K562 (cell line): ENCODE measurements around the gene RING1. TPM values are rescaled to one million over a fixed set of nuclear protein-coding genes. Genes with fewer than 3 reads are reported as not detected.
A peak's percentile ranks its signal among the peaks of the same experiment; 100 is the strongest.

Experiments
- ATAC-seq: fragments of 200-7000 bp; cut with Tn5 transposase; 3 replicates; pipeline ENCODE4 v1.9.1; 2020; ENCODE audit warnings: moderate library complexity
- BruUV-seq: library from RNA; stranded (reverse); fragments of 400-500 nt; replicated peaks from 2 replicates; lab custom pipeline; 2021; lab: Mats Ljungman, UMichigan
- CTCF ChIA-PET: fragments of 300-600 bp; formaldehyde crosslinking; extraction: SDS; loops from one replicate; lab custom pipeline; 2021; ENCODE audit warnings: low intra/inter-chr PET ratio; lab: Yijun Ruan, JAX
- POLR2A ChIA-PET: fragments of 300-600, 350-650 bp; sonication (Branson Sonifier 250); formaldehyde crosslinking; extraction: SDS; loops from one replicate; lab custom pipeline; 2021; ENCODE audit warnings: antibody characterized with exemption, inconsistent platforms; lab: Yijun Ruan, JAX
- DNase-seq, 4 experiments: peaks; one replicate each; pipeline versions ENCODE4 v3.0.0 to v3.0.0-alpha.2; 2011 to 2018; ENCODE audit warnings: low spot score in 3 of 4, mixed read lengths in 3 of 4; ENCODE audit errors: extremely low read depth in 1 of 4
- FAIRE-seq: peaks from 2 replicates; lab custom pipeline; 2011; peaks lifted over from hg19 to GRCh38; lab: Jason Lieb, UNC
- H2AFZ ChIP-seq: 2 replicates; pipeline ENCODE4 v1.6.0; 2011; ENCODE audit warnings: low read depth, low read length, control low read depth, inconsistent platforms
- H3K27ac ChIP-seq: fragments of 200-600 bp; 3 replicates; pipeline ENCODE4 v1.8.0; 2011; ENCODE audit warnings: low read depth, mild to moderate bottlenecking, control low read depth, inconsistent platforms, low read length, moderate library complexity, mixed read lengths; ENCODE audit errors: extremely low read depth
- H3K27me3 ChIP-seq, 2 experiments: fragments of 300-600 bp in 1 of 2; 2 replicates in 1 of 2; 3 replicates in 1 of 2; pipeline versions ENCODE4 v1.6.0 to v1.8.0; 2011; ENCODE audit warnings: inconsistent platforms in 2 of 2, low read length in 2 of 2, mild to moderate bottlenecking in 1 of 2, mixed read lengths in 1 of 2, moderate library complexity in 1 of 2; ENCODE audit not compliant: control insufficient read depth in 2 of 2, insufficient read depth in 2 of 2
- H3K36me3 ChIP-seq: fragments of 300-600 bp; 3 replicates; pipeline ENCODE4 v1.8.0; 2011; ENCODE audit warnings: mild to moderate bottlenecking, low read length, inconsistent platforms; ENCODE audit not compliant: control insufficient read depth, insufficient read depth
- H3K4me1 ChIP-seq, 2 experiments: fragments of 200-600 bp in 1 of 2; replicated peaks in 1 of 2; 2 replicates in 1 of 2; 3 replicates in 1 of 2; pipeline versions ENCODE4 v1.5.1 to v1.8.0; 2011; ENCODE audit warnings: inconsistent platforms in 2 of 2, low read length in 2 of 2, mild to moderate bottlenecking in 1 of 2, mixed read lengths in 1 of 2, moderate library complexity in 1 of 2; ENCODE audit not compliant: control insufficient read depth in 2 of 2, insufficient read depth in 2 of 2
- H3K4me2 ChIP-seq: 2 replicates; pipeline ENCODE4 v1.6.1; 2011; ENCODE audit warnings: low read length, control low read depth, inconsistent platforms, mixed read lengths; ENCODE audit not compliant: insufficient read depth
- H3K4me3 ChIP-seq: fragments of 200-600 bp; sonication (generic), shearing (Covaris generic); 2 replicates; pipeline ENCODE4 v1.5.1; 2016; ENCODE audit warnings: control low read depth, inconsistent platforms
- H3K79me2 ChIP-seq: fragments of 200-600 bp; 3 replicates; pipeline ENCODE4 v1.8.0; 2011; ENCODE audit warnings: low read length, inconsistent platforms; ENCODE audit not compliant: control insufficient read depth, insufficient read depth
- H3K9ac ChIP-seq, 2 experiments: 2 replicates each; pipeline versions ENCODE4 v1.6.0 to v1.6.1; 2011; ENCODE audit warnings: low read depth in 2 of 2, low read length in 2 of 2, control low read depth in 1 of 2, inconsistent platforms in 1 of 2, mild to moderate bottlenecking in 1 of 2, mixed read lengths in 1 of 2; ENCODE audit not compliant: insufficient read depth in 1 of 2
- H3K9me1 ChIP-seq: one replicate; pipeline ENCODE4 v1.6.0; 2011; ENCODE audit warnings: inconsistent platforms, mild to moderate bottlenecking, low read length, moderate library complexity; ENCODE audit not compliant: control insufficient read depth, insufficient read depth
- H3K9me3 ChIP-seq: replicated peaks from 2 replicates; pipeline ENCODE4 v1.5.1; 2011; ENCODE audit warnings: low read depth, low read length, inconsistent platforms; ENCODE audit not compliant: control insufficient read depth, insufficient read depth
- H4K20me1 ChIP-seq: replicated peaks from 2 replicates; pipeline ENCODE4 v1.6.1; 2011; ENCODE audit warnings: low read length, inconsistent platforms, mixed read lengths; ENCODE audit not compliant: control insufficient read depth, insufficient read depth
- CBFB ChIP-seq: sonication (generic); formaldehyde crosslinking; IDR thresholded peaks from 2 replicates; pipeline ENCODE4 v1.4.0; 2020; ENCODE audit warnings: mild to moderate bottlenecking, missing genetic modification reagents
- FOXA1 ChIP-seq: fragments of 450-650 bp; IDR thresholded peaks from 2 replicates; pipeline ENCODE4 v1.6.1; 2016; ENCODE audit warnings: mild to moderate bottlenecking, borderline replicate concordance
- RFX1 ChIP-seq: fragments of 450-650 bp; IDR thresholded peaks from 2 replicates; pipeline ENCODE4 v1.6.1; 2016; ENCODE audit warnings: mild to moderate bottlenecking, moderate library complexity
- TARDBP ChIP-seq: fragments of 450-650 bp; IDR thresholded peaks from 2 replicates; pipeline ENCODE4 v1.6.1; 2016
- WHSC1 ChIP-seq: IDR thresholded peaks from one replicate; pipeline ENCODE4 v1.6.1; 2012; ENCODE audit warnings: low read length, control low read depth, inconsistent platforms
- ZNF668 ChIP-seq: fragments of 250-450 bp; sonication (Bioruptor Pico); IDR thresholded peaks from 2 replicates; pipeline ENCODE4 v1.8.0; 2022; ENCODE audit warnings: mild to moderate bottlenecking, inconsistent platforms
- WGBS: fragments of 100-300 bp; shearing (Covaris generic); methylation state at CpG from one replicate; pipeline ENCODE4 v1.1.6; 2016; ENCODE audit warnings: low coverage, mixed read lengths; ENCODE audit not compliant: insufficient coverage; ENCODE audit errors: missing lambda C conversion rate; 5-methylcytosine and 5-hydroxymethylcytosine counted together
- in situ Hi-C: fragments of 300-500 bp; cut with MboI; formaldehyde crosslinking; loops from 4 replicates; pipeline ENCODE4 v1.15.0; 2018; ENCODE audit warnings: inconsistent platforms, mixed read lengths
- intact Hi-C: fragments of 100-400 bp; cut with micrococcal nuclease; formaldehyde crosslinking; loops from 2 replicates; pipeline ENCODE4 v1.14.2; 2022
- polyA plus RNA-seq, 8 experiments: library from polyadenylated mRNA; depleted of rRNA in 4 of 8; stranded (reverse) in 5 of 8; unstranded in 3 of 8; fragments of >200 nt; fragmentation: Nextera tagmentation in 2 of 8; fragmentation: Illumina TruSeq in 1 of 8; extraction: Ambion mirVana in 2 of 8; extraction: Trizol in 1 of 8; gene quantifications; 2 replicates each; pipeline versions ENCODE4 v1.2.1 to v1.2.3, GENCODE V29; 2011 to 2014; ENCODE audit warnings: inconsistent platforms in 1 of 8, missing spikeins in 1 of 8
- total RNA-seq, 7 experiments: library from RNA; depleted of rRNA in 6 of 7; stranded (reverse); fragments of >200 nt in 6 of 7; fragmentation: Illumina TruSeq in 2 of 7; extraction: Trizol in 2 of 7; gene quantifications; 2 replicates each; pipeline versions ENCODE4 v1.2.1 to v1.2.3, GENCODE V29; 2011 to 2021; ENCODE audit warnings: low replicate concordance in 1 of 7
- TF ChIP-seq, protein P1 (sequence below): fragments of 250-450 bp; sonication (Bioruptor Pico); IDR thresholded peaks from 2 replicates; pipeline ENCODE4 v1.4.0; 2020; ENCODE audit warnings: mild to moderate bottlenecking, moderate library complexity, borderline replicate concordance
- TF ChIP-seq, protein P2 (sequence below): sonication (generic); formaldehyde crosslinking; IDR thresholded peaks from 2 replicates; pipeline ENCODE4 v1.8.1; 2023; ENCODE audit warnings: missing genetic modification reagents, mild to moderate bottlenecking, borderline replicate concordance
- TF ChIP-seq, protein P3 (sequence below): IDR thresholded peaks from 2 replicates; pipeline ENCODE4 v1.6.1; 2011; ENCODE audit warnings: borderline replicate concordance, low read depth, mild to moderate bottlenecking, moderate library complexity, low read length; ENCODE audit not compliant: insufficient read depth, poor library complexity, severe bottlenecking
- TF ChIP-seq, protein P4 (sequence below): fragments of 250-450 bp; sonication (Bioruptor Pico); IDR thresholded peaks from 2 replicates; pipeline ENCODE4 v1.8.0; 2021; ENCODE audit warnings: moderate library complexity, mild to moderate bottlenecking, inconsistent platforms

Gene RING1
- total and polyA plus RNA-seq, 9 of the 15 experiments (the other 6 are each of a cell fraction or from before 2014, with no cell fraction given): 4.2 to 59.1 (median 36.9) TPM

DNA sequence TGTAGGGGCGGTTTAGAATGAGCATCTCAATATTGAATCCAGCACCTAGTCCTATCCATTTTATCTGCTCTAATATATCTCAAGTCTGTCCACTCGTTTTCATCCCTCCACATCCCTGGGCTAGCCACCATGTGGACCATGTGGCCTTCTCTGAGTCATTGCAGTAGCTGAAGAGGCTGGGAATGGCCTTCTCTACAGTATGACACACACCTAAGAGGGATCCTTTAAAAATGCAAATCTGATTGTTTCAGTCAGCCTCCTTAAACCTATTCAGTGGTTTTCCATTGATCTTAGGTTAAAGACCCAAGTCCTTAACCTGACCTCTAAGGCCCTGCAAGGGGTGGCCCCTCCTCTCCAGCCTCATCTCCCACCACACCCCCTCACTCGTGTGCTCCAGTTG, 9.4 kb downstream of the RING1 start:
- H3K9ac ChIP-seq: no peak overlapping the region
- FAIRE-seq (no peak), ATAC-seq (no peak), DNase-seq (peak in 3 of 4 experiments; percentile 5 to 6 (median 5))
- H2AFZ ChIP-seq: no peak overlapping the region
- in situ Hi-C loops (no loop called here), intact Hi-C loops (no loop called here)
- ChIA-PET POLR2A (interaction anchor here (2.2 kb wide), 1 partner anchor 8 kb away, joined by 12 read pairs; the partner anchor contains the start of gene RING1), CTCF (no interaction called here)
- no peaks in the 10 kb centered on the region for H3K9me1 ChIP-seq
- H3K79me2 ChIP-seq: no peaks in the 10 kb centered on the region
- peaks cover 0 to 22% of the 10 kb centered on the region in 2 experiments; a peak in 2 of 5 replicates for H3K4me1 ChIP-seq
- H3K27ac ChIP-seq: no peak overlapping the region
- BruUV-seq: no TSS peak
- H3K4me3 ChIP-seq: no peak overlapping the region
- H3K9me3 ChIP-seq: no peaks in the 10 kb centered on the region
- H3K4me2 ChIP-seq: no peak overlapping the region
- peaks cover 7 to 15% of the 10 kb centered on the region in 2 experiments; a peak in 4 of 5 replicates for H3K27me3 ChIP-seq
- TF ChIP-seq WHSC1 (no peak), CBFB (CRISPR knock-in tag) (no peak), TARDBP (no peak), RFX1 (no peak), ZNF668 (no peak), FOXA1 (no peak)
- TF ChIP-seq, protein P1, sequence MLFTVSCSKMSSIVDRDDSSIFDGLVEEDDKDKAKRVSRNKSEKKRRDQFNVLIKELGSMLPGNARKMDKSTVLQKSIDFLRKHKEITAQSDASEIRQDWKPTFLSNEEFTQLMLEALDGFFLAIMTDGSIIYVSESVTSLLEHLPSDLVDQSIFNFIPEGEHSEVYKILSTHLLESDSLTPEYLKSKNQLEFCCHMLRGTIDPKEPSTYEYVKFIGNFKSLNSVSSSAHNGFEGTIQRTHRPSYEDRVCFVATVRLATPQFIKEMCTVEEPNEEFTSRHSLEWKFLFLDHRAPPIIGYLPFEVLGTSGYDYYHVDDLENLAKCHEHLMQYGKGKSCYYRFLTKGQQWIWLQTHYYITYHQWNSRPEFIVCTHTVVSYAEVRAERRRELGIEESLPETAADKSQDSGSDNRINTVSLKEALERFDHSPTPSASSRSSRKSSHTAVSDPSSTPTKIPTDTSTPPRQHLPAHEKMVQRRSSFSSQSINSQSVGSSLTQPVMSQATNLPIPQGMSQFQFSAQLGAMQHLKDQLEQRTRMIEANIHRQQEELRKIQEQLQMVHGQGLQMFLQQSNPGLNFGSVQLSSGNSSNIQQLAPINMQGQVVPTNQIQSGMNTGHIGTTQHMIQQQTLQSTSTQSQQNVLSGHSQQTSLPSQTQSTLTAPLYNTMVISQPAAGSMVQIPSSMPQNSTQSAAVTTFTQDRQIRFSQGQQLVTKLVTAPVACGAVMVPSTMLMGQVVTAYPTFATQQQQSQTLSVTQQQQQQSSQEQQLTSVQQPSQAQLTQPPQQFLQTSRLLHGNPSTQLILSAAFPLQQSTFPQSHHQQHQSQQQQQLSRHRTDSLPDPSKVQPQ (CRISPR knock-in tag): no peak
- TF ChIP-seq, protein P2, sequence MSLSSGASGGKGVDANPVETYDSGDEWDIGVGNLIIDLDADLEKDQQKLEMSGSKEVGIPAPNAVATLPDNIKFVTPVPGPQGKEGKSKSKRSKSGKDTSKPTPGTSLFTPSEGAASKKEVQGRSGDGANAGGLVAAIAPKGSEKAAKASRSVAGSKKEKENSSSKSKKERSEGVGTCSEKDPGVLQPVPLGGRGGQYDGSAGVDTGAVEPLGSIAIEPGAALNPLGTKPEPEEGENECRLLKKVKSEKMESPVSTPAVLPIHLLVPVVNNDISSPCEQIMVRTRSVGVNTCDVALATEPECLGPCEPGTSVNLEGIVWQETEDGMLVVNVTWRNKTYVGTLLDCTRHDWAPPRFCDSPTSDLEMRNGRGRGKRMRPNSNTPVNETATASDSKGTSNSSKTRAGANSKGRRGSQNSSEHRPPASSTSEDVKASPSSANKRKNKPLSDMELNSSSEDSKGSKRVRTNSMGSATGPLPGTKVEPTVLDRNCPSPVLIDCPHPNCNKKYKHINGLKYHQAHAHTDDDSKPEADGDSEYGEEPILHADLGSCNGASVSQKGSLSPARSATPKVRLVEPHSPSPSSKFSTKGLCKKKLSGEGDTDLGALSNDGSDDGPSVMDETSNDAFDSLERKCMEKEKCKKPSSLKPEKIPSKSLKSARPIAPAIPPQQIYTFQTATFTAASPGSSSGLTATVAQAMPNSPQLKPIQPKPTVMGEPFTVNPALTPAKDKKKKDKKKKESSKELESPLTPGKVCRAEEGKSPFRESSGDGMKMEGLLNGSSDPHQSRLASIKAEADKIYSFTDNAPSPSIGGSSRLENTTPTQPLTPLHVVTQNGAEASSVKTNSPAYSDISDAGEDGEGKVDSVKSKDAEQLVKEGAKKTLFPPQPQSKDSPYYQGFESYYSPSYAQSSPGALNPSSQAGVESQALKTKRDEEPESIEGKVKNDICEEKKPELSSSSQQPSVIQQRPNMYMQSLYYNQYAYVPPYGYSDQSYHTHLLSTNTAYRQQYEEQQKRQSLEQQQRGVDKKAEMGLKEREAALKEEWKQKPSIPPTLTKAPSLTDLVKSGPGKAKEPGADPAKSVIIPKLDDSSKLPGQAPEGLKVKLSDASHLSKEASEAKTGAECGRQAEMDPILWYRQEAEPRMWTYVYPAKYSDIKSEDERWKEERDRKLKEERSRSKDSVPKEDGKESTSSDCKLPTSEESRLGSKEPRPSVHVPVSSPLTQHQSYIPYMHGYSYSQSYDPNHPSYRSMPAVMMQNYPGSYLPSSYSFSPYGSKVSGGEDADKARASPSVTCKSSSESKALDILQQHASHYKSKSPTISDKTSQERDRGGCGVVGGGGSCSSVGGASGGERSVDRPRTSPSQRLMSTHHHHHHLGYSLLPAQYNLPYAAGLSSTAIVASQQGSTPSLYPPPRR (CRISPR knock-in tag): no peak
- TF ChIP-seq, protein P3, sequence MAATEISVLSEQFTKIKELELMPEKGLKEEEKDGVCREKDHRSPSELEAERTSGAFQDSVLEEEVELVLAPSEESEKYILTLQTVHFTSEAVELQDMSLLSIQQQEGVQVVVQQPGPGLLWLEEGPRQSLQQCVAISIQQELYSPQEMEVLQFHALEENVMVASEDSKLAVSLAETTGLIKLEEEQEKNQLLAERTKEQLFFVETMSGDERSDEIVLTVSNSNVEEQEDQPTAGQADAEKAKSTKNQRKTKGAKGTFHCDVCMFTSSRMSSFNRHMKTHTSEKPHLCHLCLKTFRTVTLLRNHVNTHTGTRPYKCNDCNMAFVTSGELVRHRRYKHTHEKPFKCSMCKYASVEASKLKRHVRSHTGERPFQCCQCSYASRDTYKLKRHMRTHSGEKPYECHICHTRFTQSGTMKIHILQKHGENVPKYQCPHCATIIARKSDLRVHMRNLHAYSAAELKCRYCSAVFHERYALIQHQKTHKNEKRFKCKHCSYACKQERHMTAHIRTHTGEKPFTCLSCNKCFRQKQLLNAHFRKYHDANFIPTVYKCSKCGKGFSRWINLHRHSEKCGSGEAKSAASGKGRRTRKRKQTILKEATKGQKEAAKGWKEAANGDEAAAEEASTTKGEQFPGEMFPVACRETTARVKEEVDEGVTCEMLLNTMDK: no peak
- TF ChIP-seq, protein P4, sequence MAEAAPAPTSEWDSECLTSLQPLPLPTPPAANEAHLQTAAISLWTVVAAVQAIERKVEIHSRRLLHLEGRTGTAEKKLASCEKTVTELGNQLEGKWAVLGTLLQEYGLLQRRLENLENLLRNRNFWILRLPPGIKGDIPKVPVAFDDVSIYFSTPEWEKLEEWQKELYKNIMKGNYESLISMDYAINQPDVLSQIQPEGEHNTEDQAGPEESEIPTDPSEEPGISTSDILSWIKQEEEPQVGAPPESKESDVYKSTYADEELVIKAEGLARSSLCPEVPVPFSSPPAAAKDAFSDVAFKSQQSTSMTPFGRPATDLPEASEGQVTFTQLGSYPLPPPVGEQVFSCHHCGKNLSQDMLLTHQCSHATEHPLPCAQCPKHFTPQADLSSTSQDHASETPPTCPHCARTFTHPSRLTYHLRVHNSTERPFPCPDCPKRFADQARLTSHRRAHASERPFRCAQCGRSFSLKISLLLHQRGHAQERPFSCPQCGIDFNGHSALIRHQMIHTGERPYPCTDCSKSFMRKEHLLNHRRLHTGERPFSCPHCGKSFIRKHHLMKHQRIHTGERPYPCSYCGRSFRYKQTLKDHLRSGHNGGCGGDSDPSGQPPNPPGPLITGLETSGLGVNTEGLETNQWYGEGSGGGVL (CRISPR knock-in tag): no peak
- 8% methylated on average over 3 of the region's 3 CpGs for WGBS
- H3K36me3 ChIP-seq: no peaks in the 10 kb centered on the region
- no peaks in the 10 kb centered on the region for H4K20me1 ChIP-seq
